ENCODE measurements around the gene GOLGA6A.
A peak's percentile ranks its signal among the peaks of the same experiment; 100 is the strongest.
"Not testable (repeated sequence)": the region's sequence is repeated elsewhere in the genome, so short reads cannot be mapped to it uniquely, and the experiment has no call there.

Gene GOLGA6A

DNA sequence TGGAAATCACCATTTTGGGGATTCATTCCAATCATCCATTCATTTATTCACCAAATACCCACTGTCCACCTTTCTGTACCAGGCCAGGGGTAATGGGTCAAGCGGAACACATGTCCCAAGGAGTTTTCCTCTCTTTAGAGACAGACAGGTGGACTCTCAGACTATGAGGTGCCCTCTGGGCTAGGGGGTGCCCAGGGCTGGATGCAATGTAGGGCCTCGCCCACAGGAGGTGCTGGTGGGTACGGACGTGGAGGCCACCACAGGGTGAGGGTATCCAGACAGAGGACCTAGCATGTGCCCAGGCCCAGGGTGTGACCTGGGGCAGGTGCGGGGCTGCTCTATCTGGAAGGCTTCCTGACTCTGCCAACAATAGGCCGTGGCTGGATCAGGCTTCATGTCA, 26.3 kb upstream of the GOLGA6A start:
- DNase-seq (ENCODE audit: low read depth); H3K4me3 ChIP-seq (ENCODE audit: low read depth, low read length): not testable (repeated sequence)
- TF ChIP-seq, protein P1, sequence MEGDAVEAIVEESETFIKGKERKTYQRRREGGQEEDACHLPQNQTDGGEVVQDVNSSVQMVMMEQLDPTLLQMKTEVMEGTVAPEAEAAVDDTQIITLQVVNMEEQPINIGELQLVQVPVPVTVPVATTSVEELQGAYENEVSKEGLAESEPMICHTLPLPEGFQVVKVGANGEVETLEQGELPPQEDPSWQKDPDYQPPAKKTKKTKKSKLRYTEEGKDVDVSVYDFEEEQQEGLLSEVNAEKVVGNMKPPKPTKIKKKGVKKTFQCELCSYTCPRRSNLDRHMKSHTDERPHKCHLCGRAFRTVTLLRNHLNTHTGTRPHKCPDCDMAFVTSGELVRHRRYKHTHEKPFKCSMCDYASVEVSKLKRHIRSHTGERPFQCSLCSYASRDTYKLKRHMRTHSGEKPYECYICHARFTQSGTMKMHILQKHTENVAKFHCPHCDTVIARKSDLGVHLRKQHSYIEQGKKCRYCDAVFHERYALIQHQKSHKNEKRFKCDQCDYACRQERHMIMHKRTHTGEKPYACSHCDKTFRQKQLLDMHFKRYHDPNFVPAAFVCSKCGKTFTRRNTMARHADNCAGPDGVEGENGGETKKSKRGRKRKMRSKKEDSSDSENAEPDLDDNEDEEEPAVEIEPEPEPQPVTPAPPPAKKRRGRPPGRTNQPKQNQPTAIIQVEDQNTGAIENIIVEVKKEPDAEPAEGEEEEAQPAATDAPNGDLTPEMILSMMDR (IDR thresholded peaks at IDR 0.05; ENCODE audit: low read depth, low read length): peak; percentile 5

DNA sequence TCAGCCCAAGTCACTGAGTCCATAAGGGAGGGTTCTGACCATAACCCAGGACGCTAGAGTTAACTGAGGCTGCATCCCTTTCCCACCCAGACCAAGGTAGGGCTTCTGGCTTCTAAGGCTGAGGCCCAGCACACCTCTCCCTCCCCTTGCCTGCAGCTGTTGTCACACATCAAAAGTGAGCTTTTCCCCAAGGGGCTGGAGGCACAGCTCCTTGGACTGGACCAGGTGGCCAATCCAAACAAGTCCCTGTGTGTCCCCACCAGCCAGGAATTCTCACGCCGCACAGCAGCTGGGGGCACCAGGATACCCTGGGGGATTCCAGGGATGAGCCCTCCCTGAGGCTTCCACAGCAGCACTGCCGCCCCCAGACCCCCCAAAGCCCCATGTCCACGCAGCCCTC, 25.8 kb upstream of the GOLGA6A start:
- TF ChIP-seq POLR2A (IDR thresholded peaks at IDR 0.05; ENCODE audit: extremely low read depth, insufficient read length) (no peak), MYC (IDR thresholded peaks at IDR 0.05; ENCODE audit: low read depth, low read length) (no peak)
- TF ChIP-seq, protein P2, sequence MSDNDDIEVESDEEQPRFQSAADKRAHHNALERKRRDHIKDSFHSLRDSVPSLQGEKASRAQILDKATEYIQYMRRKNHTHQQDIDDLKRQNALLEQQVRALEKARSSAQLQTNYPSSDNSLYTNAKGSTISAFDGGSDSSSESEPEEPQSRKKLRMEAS (IDR thresholded peaks at IDR 0.05; ENCODE audit: low read depth, low read length): no peak
- TF ChIP-seq, protein P1 (IDR thresholded peaks at IDR 0.05; ENCODE audit: low read depth, low read length): no peak
- no peak overlapping the region for H3K4me3 ChIP-seq (ENCODE audit: low read depth, low read length)
- DNase-seq (ENCODE audit: low read depth): no peak

DNA sequence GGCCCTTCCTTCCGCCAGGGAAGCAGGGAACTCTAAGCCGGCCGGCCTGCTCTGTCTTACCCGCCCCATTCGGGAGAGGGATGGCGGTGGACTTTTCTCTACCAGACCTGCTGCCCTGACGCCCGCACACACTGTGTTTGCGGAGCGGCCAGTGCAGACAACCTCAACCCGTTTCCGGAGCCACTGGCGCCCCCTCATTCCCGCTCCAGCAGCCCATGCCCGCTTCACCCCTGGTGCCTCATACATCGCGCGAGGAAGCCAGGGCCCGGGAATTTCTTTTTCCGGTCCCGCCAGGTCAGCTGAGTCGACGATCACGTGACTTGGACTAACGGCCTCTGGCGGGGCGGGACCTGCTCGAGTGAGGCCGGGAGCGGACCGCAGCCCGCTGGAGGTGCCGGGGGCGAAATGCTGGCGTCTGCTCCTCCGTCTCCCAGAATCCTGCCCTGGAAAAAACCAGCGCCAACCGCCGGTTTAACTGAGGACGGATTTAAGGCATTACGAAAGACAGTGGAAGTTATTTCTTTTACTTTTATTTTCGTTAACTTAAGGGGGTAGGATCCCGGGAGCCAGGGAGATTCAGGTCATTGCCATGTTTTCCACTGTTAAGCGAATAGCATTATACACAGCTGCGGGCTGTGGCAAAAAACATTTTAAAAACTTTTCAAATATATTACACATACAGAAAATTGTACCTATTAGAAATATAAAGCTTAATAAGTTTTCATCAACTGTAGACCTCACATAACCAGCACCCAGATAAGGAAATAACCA, 17.8 kb upstream of the GOLGA6A start:
- H3K4me3 ChIP-seq (ENCODE audit: low read depth, low read length): not testable (repeated sequence)
- peak; percentile 67 for DNase-seq (ENCODE audit: low read depth)

DNA sequence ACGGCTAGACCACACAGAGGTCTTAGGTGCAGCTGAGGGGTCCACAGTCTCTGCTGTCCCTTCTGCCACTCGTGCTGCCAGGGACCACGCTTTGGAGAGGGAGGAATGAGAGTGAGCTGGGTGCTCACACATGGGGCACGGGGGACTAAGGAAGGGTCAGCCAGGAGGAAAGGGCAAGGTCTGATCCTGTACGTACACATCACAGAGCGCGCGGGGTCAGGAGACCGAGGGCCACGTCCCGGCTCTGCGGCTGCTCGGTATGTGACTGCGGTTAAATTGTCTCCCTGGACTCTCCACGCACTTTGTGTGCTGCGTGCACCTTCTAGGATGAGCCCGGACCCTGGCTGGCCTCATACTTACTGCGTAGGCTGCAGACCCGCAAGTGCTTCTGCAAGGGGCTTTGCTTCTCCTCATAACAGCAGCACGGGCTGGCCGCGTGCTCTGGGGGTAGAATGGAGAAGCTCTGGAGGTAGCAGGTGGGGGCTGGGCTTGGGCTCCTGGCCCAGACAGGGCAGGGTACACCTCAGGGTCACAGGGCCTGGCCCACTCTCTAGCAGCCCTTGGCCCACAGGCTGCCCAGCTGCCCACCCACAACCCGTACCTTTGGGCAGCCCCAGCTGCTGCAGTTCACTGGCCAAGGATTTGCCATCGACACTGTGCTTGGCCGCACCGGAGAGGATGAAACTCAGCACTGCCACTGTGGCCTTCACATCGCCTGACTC, 14.6 kb upstream of the GOLGA6A start:
- not testable (repeated sequence) for H3K4me3 ChIP-seq (ENCODE audit: low read depth, low read length); DNase-seq (ENCODE audit: low read depth)

DNA sequence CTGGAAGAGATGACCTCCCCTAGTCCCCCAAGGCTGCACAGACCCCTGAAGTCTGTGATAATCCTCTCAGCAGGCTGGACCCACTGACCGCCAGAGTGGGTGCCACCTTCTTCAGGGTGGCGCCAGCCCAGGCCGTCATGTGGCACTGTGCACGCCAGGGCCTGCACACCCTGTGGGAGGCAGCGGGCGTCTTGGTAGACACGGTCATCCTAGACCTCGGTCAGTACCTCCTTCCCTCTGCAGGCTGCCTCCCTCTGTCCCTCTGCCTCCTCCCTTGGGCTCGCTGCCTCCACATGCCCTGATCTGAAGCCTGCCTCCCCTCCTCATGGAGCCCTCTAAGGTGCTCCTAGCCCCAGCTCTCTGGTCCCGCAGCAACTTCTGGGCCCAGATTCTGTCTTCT, 13.3 kb upstream of the GOLGA6A start:
- not testable (repeated sequence) for H3K4me3 ChIP-seq (ENCODE audit: low read depth, low read length); DNase-seq (ENCODE audit: low read depth)

DNA sequence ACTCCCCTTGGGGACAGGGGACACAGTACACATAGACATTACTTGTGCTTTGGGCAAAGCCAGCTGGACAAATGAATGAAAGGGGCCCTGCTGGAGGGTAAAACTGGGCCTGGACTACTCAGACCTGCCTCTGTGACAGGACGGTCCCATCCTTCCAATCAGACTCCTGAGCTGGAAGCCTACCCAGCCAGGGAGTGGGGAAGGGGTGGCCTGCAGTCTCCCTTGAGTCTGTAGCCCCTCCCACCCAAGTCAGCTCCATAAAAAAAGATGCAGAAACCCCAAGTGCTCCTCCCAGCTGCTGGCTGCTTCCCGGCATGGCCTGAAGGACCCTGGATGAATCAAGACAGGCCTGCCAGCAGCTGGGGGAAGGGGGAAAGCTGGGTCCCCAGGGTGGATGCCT, 12.2 kb upstream of the GOLGA6A start:
- not testable (repeated sequence) for H3K4me3 ChIP-seq (ENCODE audit: low read depth, low read length); DNase-seq (ENCODE audit: low read depth)

DNA sequence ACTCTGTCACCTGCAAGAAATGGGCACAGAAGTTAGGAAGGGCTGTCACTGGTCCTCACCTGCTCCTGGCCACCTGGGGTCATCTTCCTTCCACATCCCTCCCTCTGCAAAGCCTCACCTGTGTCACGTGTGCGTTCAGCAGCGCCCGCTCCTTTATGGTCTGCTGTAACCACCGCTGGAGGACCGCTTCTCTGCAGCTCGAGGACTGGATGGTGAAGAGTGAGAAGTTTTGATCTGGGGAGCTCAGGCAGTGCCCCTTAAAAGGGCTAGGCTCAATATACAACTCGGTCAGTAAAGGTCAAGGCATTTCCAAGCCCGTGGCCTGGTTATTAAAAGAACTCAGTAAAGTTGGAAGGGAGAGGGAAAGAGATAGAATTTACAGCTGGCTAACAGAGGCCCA, 6.6 kb downstream of the GOLGA6A start:
- not testable (repeated sequence) for DNase-seq (ENCODE audit: low read depth); H3K4me3 ChIP-seq (ENCODE audit: low read depth, low read length)

DNA sequence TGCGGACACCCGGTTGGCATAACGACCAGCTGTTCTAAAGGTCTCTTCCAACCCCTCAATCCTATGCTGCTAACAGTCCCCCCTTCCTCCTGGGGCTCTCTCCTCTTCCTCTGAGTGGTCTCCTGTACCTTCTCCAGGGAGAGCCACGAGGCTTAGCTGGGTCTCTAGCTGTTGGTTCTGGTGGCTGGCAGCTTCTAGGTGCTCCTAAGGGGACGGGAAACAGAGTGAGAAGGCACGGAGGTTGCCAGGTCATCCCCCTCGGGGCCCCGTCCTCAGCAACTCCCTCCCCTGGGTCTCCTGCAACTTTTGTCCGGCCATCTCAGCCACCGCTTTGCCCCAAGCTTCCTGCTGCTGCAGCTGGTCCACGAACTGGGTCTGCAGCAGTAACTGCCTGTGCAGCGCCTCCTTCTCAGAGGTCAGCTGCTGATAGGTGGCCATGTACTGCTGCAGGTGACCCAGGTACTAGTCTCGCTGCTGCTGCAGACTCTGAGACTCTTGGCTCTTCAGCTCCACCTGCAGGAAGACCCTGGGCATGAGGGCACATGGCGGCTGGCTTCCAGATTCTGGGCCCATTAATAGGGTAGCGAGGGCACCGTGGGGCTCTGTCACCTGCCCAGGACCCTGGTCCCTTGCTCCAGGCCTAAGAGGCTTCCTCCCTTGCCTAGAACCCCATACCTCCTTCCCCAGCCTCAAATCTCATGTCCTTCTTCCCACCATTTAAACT, 9.6 kb downstream of the GOLGA6A start:
- not testable (repeated sequence) for H3K4me3 ChIP-seq (ENCODE audit: low read depth, low read length); DNase-seq (ENCODE audit: low read depth)
- TF ChIP-seq, protein P1 (IDR thresholded peaks at IDR 0.05; ENCODE audit: low read depth, low read length): peak; percentile 28

DNA sequence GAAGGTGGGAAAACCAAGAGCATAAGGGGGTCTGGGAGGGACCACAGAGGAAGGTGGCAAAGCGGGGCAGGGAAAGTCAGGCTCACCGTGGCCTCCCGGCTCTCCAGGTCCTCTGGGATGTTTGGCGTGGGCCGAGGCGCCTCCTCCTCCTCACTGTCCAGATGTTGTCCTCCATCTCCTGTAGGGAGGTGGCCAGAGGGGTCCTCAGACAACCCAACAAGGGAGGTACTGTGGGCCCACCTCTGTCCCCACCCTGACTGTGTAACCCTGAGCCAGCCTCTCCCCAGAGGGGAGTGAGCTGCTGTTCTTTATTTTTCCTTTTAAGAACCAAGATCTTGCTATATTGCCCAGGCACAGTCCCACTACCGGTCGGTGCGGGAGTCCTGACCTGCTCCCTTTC, 10.2 kb downstream of the GOLGA6A start:
- not testable (repeated sequence) for DNase-seq (ENCODE audit: low read depth); H3K4me3 ChIP-seq (ENCODE audit: low read depth, low read length)

DNA sequence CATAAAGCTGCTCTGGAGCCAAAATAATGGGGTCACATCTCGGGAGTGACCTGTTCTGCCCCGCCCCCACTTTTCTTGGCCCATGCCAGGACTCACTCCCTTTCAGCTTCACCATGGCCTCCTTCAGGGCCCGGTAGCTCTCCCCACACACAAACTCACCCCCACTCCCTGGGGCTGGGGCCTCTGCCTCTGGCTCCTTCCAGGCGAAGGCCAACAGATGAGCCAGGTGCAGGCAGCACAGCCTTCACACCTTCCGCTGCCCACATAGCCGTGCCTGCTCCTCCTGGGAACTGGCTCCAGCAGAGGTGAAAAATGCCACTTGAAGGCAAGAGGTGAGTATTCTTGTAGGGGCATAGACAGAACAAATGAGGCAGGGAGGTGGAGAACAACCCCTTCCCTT, 10.7 kb downstream of the GOLGA6A start:
- not testable (repeated sequence) for H3K4me3 ChIP-seq (ENCODE audit: low read depth, low read length); DNase-seq (ENCODE audit: low read depth)
